ENCODE measurements around the gene ATP10A. TPM values are rescaled to one million over a fixed set of nuclear protein-coding genes. Genes with fewer than 3 reads are reported as not detected.

The ATP10A gene
- total and polyA plus RNA-seq, 2 of the 8 experiments (the other 6 are each of a cell fraction or from before 2014, with no cell fraction given) = 2.0 to 2.8 TPM

DNA sequence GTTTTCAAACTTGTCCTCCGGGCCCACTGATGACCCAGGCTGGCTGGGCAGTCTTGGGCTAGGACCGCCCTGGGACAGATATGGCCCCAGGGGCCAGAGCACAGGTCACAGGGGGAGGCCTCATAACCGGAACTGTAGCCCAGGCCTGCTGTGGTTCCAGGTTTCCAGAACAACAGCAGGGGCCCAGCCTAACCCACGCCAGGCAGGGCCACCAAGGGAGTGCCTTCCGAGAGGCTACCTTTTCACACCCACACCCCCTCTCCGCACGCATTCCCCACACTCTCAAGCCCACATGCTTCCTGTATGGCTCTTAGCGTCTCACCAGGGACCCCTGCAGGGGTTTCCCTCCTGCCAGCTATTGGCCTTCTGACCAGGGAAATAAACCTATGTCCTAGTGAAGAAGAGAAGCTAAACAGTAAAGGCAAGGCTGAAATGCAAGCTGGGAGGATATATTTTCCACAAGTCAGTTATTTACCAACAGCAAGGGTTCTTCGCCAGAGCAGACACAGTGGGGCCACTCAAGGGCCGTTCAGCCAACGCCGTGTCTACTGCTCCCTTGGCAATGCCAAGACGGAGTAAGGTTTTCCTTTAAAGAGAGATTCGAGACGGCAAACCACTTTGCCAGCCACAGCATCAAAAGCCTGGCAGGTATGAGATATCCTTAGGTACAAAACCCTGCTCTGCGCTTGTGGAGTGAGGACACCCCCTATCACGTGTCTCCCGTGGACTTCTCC, 135.1 kb downstream of the ATP10A start:
- H3K4ac ChIP-seq (replicated peaks; ENCODE audit: insufficient read length, low read depth, low read length) = no peak overlapping the region
- H2BK20ac ChIP-seq (ENCODE audit: low read length) = no peak overlapping the region
- no peak overlapping the region for H3K18ac ChIP-seq (ENCODE audit: extremely low read depth, low read length)
- CTCF ChIA-PET (ENCODE audit: partially characterized antibody) = interaction anchor here (1.0 to 1.5 kb wide), 2 partner anchors 39 to 219 kb away, joined by 3 to 4 read pairs; no protein-coding TSS in a partner anchor
- no peak overlapping the region for H2BK15ac ChIP-seq (ENCODE audit: low read length)
- no peaks in the 10 kb centered on the region for H3K79me2 ChIP-seq (ENCODE audit: control insufficient read depth in 1 of 2, insufficient read depth in 2 of 2, low read length in 2 of 2)
- no peak overlapping the region for H2AK5ac ChIP-seq (ENCODE audit: low read depth, low read length)
- H3K9ac ChIP-seq (replicated peaks in 1 of 4; ENCODE audit: extremely low read depth in 1 of 4, low read depth in 3 of 4, low read length in 3 of 4) = no peak overlapping the region
- H2BK5ac ChIP-seq (ENCODE audit: low read depth, low read length) = no peak overlapping the region
- H3K56ac ChIP-seq (replicated peaks; ENCODE audit: insufficient read length, low read depth, low read length) = no peak overlapping the region
- no peaks in the 10 kb centered on the region for H3K27me3 ChIP-seq (replicated peaks in 1 of 4; ENCODE audit: control insufficient read depth in 3 of 4, extremely low read depth in 1 of 4, insufficient read depth in 3 of 4, low read length in 3 of 4)
- no peak overlapping the region for H3K14ac ChIP-seq (ENCODE audit: insufficient read length)
- no peak overlapping the region for H3K4me3 ChIP-seq (ENCODE audit: extremely low read depth in 1 of 4, insufficient read depth in 2 of 4, low read depth in 3 of 4, low read length in 4 of 4)
- no peak for FAIRE-seq
- H3K27ac ChIP-seq (ENCODE audit: low read depth, low read length) = no peak overlapping the region
- H3K4me2 ChIP-seq (ENCODE audit: insufficient read depth in 1 of 2, low read depth in 2 of 2, low read length in 2 of 2) = no peak overlapping the region
- peak in 1 of 2 experiments; percentile 33 for DNase-seq (ENCODE audit: low read depth in 1 of 2, low spot score in 2 of 2)
- WGBS, 2 experiments (ENCODE audit: extremely low coverage in 1 of 2, insufficient coverage in 1 of 2, insufficient read length in 1 of 2, insufficient replicate concordance in 2 of 2, low coverage in 1 of 2, low lambda C conversion rate in 2 of 2, missing lambda C conversion rate in 1 of 2) = 86% methylated on average over 18 of the region's 18 CpGs; no CpG with 5 or more reads in 1 of the 2 experiments
- no peak overlapping the region for H2BK12ac ChIP-seq (ENCODE audit: low read depth, low read length)
- no peaks in the 10 kb centered on the region for H3K36me3 ChIP-seq (ENCODE audit: control insufficient read depth in 2 of 4, insufficient read depth in 4 of 4, low read length in 3 of 4)
- H3K79me1 ChIP-seq (ENCODE audit: low read depth, low read length) = no peaks in the 10 kb centered on the region
- no peaks in the 10 kb centered on the region for H4K20me1 ChIP-seq (replicated peaks in 1 of 2; ENCODE audit: control insufficient read depth in 1 of 2, insufficient read depth in 2 of 2, low read length in 2 of 2)
- H2BK120ac ChIP-seq (replicated peaks; ENCODE audit: low read depth, low read length) = no peak overlapping the region
- H3K4me1 ChIP-seq (replicated peaks in 1 of 4; ENCODE audit: control insufficient read depth in 3 of 4, insufficient read depth in 4 of 4, low read length in 3 of 4) = no peaks in the 10 kb centered on the region
- no peak overlapping the region for H3K23ac ChIP-seq (ENCODE audit: insufficient read length)
- H4K91ac ChIP-seq (replicated peaks; ENCODE audit: insufficient read length, low read length) = no peak overlapping the region
- no peaks in the 10 kb centered on the region for H3K23me2 ChIP-seq (ENCODE audit: low read depth, low read length)
- no peak overlapping the region for H4K5ac ChIP-seq (ENCODE audit: insufficient read length, low read depth, low read length)
- H4K8ac ChIP-seq (ENCODE audit: extremely low read depth, insufficient read depth, low read length) = peak overlapping the region; percentile 59; the same call in 1 of the 2 replicates
- H3K9me3 ChIP-seq (ENCODE audit: insufficient read depth in 2 of 2, low read depth in 1 of 2, low read length in 1 of 2) = no peaks in the 10 kb centered on the region; a peak in 1 of 4 replicates
- POLR2A ChIA-PET (ENCODE audit: partially characterized antibody) = no interaction called here
- TF ChIP-seq CHD1 (IDR thresholded peaks at IDR 0.05; ENCODE audit: low read depth, low read length) (no peak), EZH2 (IDR thresholded peaks at IDR 0.05; ENCODE audit: low read depth, low read length, severe bottlenecking) (no peak), YY1 (IDR thresholded peaks at IDR 0.05; ENCODE audit: low read depth, low read length) (no peak), GTF2F1 (IDR thresholded peaks at IDR 0.05; ENCODE audit: borderline replicate concordance, low read depth, low read length) (no peak), NRF1 (IDR thresholded peaks at IDR 0.05; ENCODE audit: low read depth, low read length) (no peak)
- H2AFZ ChIP-seq (ENCODE audit: low read length) = no peak overlapping the region

Data from H1 (cell line).